ENCODE measurements around the gene REEP5. TPM values are rescaled to one million over a fixed set of nuclear protein-coding genes. Genes with fewer than 3 reads are reported as not detected.

The REEP5 gene
- total and polyA plus RNA-seq, 2 of the 4 experiments (the other 2 are of a cell fraction), result 49.3 to 82.0 TPM

- DNase-seq (no peak), ATAC-seq (ENCODE audit: low read depth) (no peak)
- H3K23ac ChIP-seq (ENCODE audit: low read depth, low read length), result no peak overlapping the region
- H3K4me1 ChIP-seq (ENCODE audit: control insufficient read depth, insufficient read depth, low read length), result peaks cover 19% of the 10 kb centered on the region
- no TSS peak for BruUV-seq (replicated peaks)
- no peak overlapping the region for H3K4me2 ChIP-seq (ENCODE audit: low read depth, low read length)
- peaks cover 6% of the 10 kb centered on the region for H3K9me1 ChIP-seq (ENCODE audit: insufficient read depth, low read length)
- H3K4me3 ChIP-seq (ENCODE audit: insufficient read depth, low read depth, low read length), result no peak overlapping the region
- ChIA-PET CTCF (interaction anchor here (1.4 kb wide), 1 partner anchor 15 kb away, joined by 3 read pairs; the partner anchor contains the start of gene DCP2), POLR2A (ENCODE audit: unreplicated experiment) (no interaction called here)
- H4K5ac ChIP-seq (ENCODE audit: low read depth, low read length), result no peak overlapping the region
- no peak overlapping the region for H3K9ac ChIP-seq (ENCODE audit: low read depth, low read length)
- in situ Hi-C loops (cut with MboI; ENCODE audit: low sequenced_read_pairs) (loop anchor here (25.0 kb wide), 1 partner anchor 399 kb away; no protein-coding TSS in a partner anchor), dilution Hi-C loops (cut with HindIII; ENCODE audit: low sequenced_read_pairs, unreplicated experiment) (no loop called here), intact Hi-C loops (cut with micrococcal nuclease) (loop anchor here (10.0 kb wide), 1 partner anchor 176 kb away; no protein-coding TSS in a partner anchor)
- H2AFZ ChIP-seq (replicated peaks; ENCODE audit: low read length, poor library complexity), result no peak overlapping the region
- H3K56ac ChIP-seq (ENCODE audit: extremely low read depth, insufficient read depth, low read length), result no peak overlapping the region
- peak overlapping the region; percentile 62; the same call in 2 of the 3 replicates for H2BK15ac ChIP-seq (ENCODE audit: low read depth, low read length)
- H3K18ac ChIP-seq (ENCODE audit: low read depth, low read length), result no peak overlapping the region
- H3K9me3 ChIP-seq (ENCODE audit: control insufficient read depth, insufficient read depth, low read length), result no peaks in the 10 kb centered on the region
- H4K20me1 ChIP-seq (ENCODE audit: insufficient read depth, low read length), result peaks cover 11% of the 10 kb centered on the region
- H3K4ac ChIP-seq (ENCODE audit: low read depth, low read length), result no peak overlapping the region
- 100% methylated on average over 1 of the region's 6 CpGs; no CpG with 5 or more reads in 1 of the 2 experiments for WGBS, 2 experiments (ENCODE audit: extremely low coverage in 2 of 2, insufficient read length in 1 of 2)
- H3K27ac ChIP-seq (ENCODE audit: insufficient read depth, low read length), result no peak overlapping the region
- H3K36me3 ChIP-seq (ENCODE audit: control insufficient read depth, insufficient read depth, low read length), result no peaks in the 10 kb centered on the region
- H2AK5ac ChIP-seq (ENCODE audit: low read depth, low read length), result 0 out of 2 replicates have a peak overlapping the region, but pooled peaks have one; percentile 1
- no peak overlapping the region for H3K14ac ChIP-seq (replicated peaks; ENCODE audit: low read depth, low read length)
- H2BK120ac ChIP-seq (ENCODE audit: low read depth, low read length), result no peak overlapping the region
- H2AK9ac ChIP-seq (replicated peaks; ENCODE audit: low read depth, low read length, poor library complexity), result no peak overlapping the region
- H3K79me1 ChIP-seq (ENCODE audit: low read depth in 1 of 2, low read length in 2 of 2), result no peaks in the 10 kb centered on the region
- no peak overlapping the region for H2BK5ac ChIP-seq (ENCODE audit: low read depth, low read length, poor library complexity, severe bottlenecking)
- H2BK20ac ChIP-seq (ENCODE audit: low read depth, low read length), result no peak overlapping the region
- H3K27me3 ChIP-seq (ENCODE audit: control insufficient read depth, insufficient read depth, low read length), result no peaks in the 10 kb centered on the region
- TF ChIP-seq USF2 (IDR thresholded peaks at IDR 0.05; ENCODE audit: low read depth, low read length) (no peak), CTCF (conservative IDR thresholded peaks at IDR 0.05; ENCODE audit: low read depth, low read length) (no peak), RAD21 (IDR thresholded peaks at IDR 0.05; ENCODE audit: low read length) (no peak), CHD1 (IDR thresholded peaks at IDR 0.05; ENCODE audit: low read depth, low read length) (no peak)
- no peak overlapping the region for H4K91ac ChIP-seq (ENCODE audit: insufficient read depth, low read depth, low read length)
- no peak overlapping the region for H4K8ac ChIP-seq (ENCODE audit: low read depth in 2 of 2, low read length in 2 of 2)
Observed at GRCh38 chr5:112960863-112961504, 39.0 kb upstream of the REEP5 start.
